Right ventricle myocardium superior (tissue), 1 donor: ENCODE data around the gene EPS8L3. TPM values are rescaled to one million over a fixed set of nuclear protein-coding genes. Genes with fewer than 3 reads are reported as not detected.
"Not testable (repeated sequence)": the region's sequence is repeated elsewhere in the genome, so short reads cannot be mapped to it uniquely, and the experiment has no call there.

Source experiments
- ATAC-seq: fragments of 200-7000 bp; cut with Tn5 transposase; one replicate; pipeline ENCODE4 v1.9.1; 2020; ENCODE audit warnings: mild to moderate bottlenecking; ENCODE audit not compliant: poor library complexity
- DNase-seq: peaks from one replicate; pipeline ENCODE4 v3.0.0-alpha.2; 2020
- intact Hi-C: fragments of 100-400 bp; cut with DNase I; formaldehyde crosslinking; loops from one replicate; pipeline ENCODE4 v1.11.2; 2022
- total RNA-seq: library from RNA; stranded (reverse); fragmentation: NEBNext Ultra II Directional; extraction: Animal tissue kit (Norgen Biotek cat#: 25700); gene quantifications from one replicate; pipeline ENCODE4 v1.2.1, GENCODE V29; 2021
- donor health status: DM: no; HTN: yes; CAD: no; lungs with severe emphysema.

The EPS8L3 gene
- total RNA-seq, 1 donor from 2014 or later, result not detected

GRCh38 chr1:109770331-109771095 is 6.8 kb upstream of the EPS8L3 start:
- DNase-seq (peak; percentile 59), ATAC-seq (peak; percentile 33)
- intact Hi-C loops, result no loop called here

GRCh38 chr1:109769330-109770078 is 5.8 kb upstream of the EPS8L3 start:
- intact Hi-C loops, result loop anchor here (5.0 to 10.0 kb wide), 2 partner anchors 55 to 102 kb away; partner anchors contain the start of genes GSTM2 and GSTM5
- DNase-seq (peak; percentile 16), ATAC-seq (no peak)

GRCh38 chr1:109768820-109769219 is 5.1 kb upstream of the EPS8L3 start:
- intact Hi-C loops, result loop anchor here (5.0 to 10.0 kb wide), 2 partner anchors 54 to 102 kb away; partner anchors contain the start of genes GSTM2 and GSTM5
- DNase-seq (peak; percentile 36), ATAC-seq (no peak)

GRCh38 chr1:109768335-109768650 is 4.6 kb upstream of the EPS8L3 start:
- ATAC-seq (no peak), DNase-seq (peak; percentile 10)
- intact Hi-C loops, result loop anchor here (5.0 to 10.0 kb wide), 2 partner anchors 53 to 101 kb away; partner anchors contain the start of genes GSTM2 and GSTM5

GRCh38 chr1:109767637-109768334 is 4.1 kb upstream of the EPS8L3 start:
- intact Hi-C loops, result loop anchor here (5.0 to 10.0 kb wide), 2 partner anchors 53 to 100 kb away; partner anchors contain the start of genes GSTM2 and GSTM5
- DNase-seq (peak; percentile 17), ATAC-seq (no peak)

GRCh38 chr1:109766991-109767636 is 3.4 kb upstream of the EPS8L3 start:
- peak; percentile 24 for DNase-seq
- intact Hi-C loops, result loop anchor here (5.0 to 10.0 kb wide), 2 partner anchors 52 to 100 kb away; partner anchors contain the start of genes GSTM2 and GSTM5
- not testable (repeated sequence) for ATAC-seq

GRCh38 chr1:109765896-109766615 is 2.3 kb upstream of the EPS8L3 start:
- DNase-seq, result peak; percentile 25
- intact Hi-C loops, result loop anchor here (5.0 to 10.0 kb wide), 2 partner anchors 51 to 99 kb away; partner anchors contain the start of genes GSTM2 and GSTM5
- peak; percentile 19 for ATAC-seq

GRCh38 chr1:109765483-109765815 is 1.7 kb upstream of the EPS8L3 start:
- intact Hi-C loops, result loop anchor here (5.0 to 10.0 kb wide), 2 partner anchors 51 to 98 kb away; partner anchors contain the start of genes GSTM2 and GSTM5
- DNase-seq (no peak), ATAC-seq (no peak)

GRCh38 chr1:109764561-109765482 is 1.1 kb upstream of the EPS8L3 start:
- intact Hi-C loops, result loop anchor here (5.0 to 10.0 kb wide), 2 partner anchors 50 to 98 kb away; partner anchors contain the start of genes GSTM2 and GSTM5
- ATAC-seq (no peak), DNase-seq (peak; percentile 26)

GRCh38 chr1:109762821-109763645 is 690 bp downstream of the EPS8L3 start:
- ATAC-seq (no peak), DNase-seq (peak; percentile 42)
- intact Hi-C loops, result loop anchor here (10.0 kb wide), 1 partner anchor 48 kb away; the partner anchor contains the start of gene GSTM5

GRCh38 chr1:109762039-109762585 is 1.6 kb downstream of the EPS8L3 start:
- ATAC-seq (no peak), DNase-seq (peak; percentile 13)
- intact Hi-C loops, result loop anchor here (10.0 kb wide), 1 partner anchor 47 kb away; the partner anchor contains the start of gene GSTM5

- ATAC-seq, result peak; percentile 75
- intact Hi-C loops, result loop anchor here (10.0 kb wide), 1 partner anchor 47 kb away; the partner anchor contains the start of gene GSTM5
Measured at GRCh38 chr1:109761227-109762038, 2.3 kb downstream of the EPS8L3 start.

GRCh38 chr1:109760581-109761226 is 3.0 kb downstream of the EPS8L3 start:
- intact Hi-C loops, result loop anchor here (10.0 kb wide), 1 partner anchor 46 kb away; the partner anchor contains the start of gene GSTM5
- no peak for DNase-seq
- ATAC-seq, result no peak

More at GRCh38 chr1:109761227-109762038, 2.3 kb downstream of the EPS8L3 start:
- no peak for DNase-seq
